ENCODE measurements around the gene TBC1D22A. TPM values are rescaled to one million over a fixed set of nuclear protein-coding genes. Genes with fewer than 3 reads are reported as not detected.

TBC1D22A gene
- total RNA-seq, 1 experiment from 2014 or later = 14.3 TPM

- no peak for DNase-seq
- H2AFZ ChIP-seq (ENCODE audit: low read length) = no peak overlapping the region
Observed at GRCh38 chr22:47100019-47100418, 337.6 kb downstream of the TBC1D22A start.

GRCh38 chr22:47100646-47101200 lies 338.3 kb downstream of the TBC1D22A start:
- Histone ChIP-seq H3K9ac (ENCODE audit: low read length) (no peak overlapping the region), H3K9me2 (replicated peaks; ENCODE audit: low read length) (no peaks in the 10 kb centered on the region), H3F3A (ENCODE audit: low read length, unreplicated experiment) (no peaks in the 10 kb centered on the region), H3K4me3 (ENCODE audit: low read length) (no peak overlapping the region), H3K27me3 (ENCODE audit: low read length) (no peaks in the 10 kb centered on the region), H3K4me1 (ENCODE audit: insufficient read depth, low read length) (peaks cover 11% of the 10 kb centered on the region; the same call in 1 of the 2 replicates), H4K20me1 (ENCODE audit: low read length) (no peaks in the 10 kb centered on the region), H2AFZ (ENCODE audit: low read length) (no peak overlapping the region), H3K79me2 (ENCODE audit: low read length) (no peaks in the 10 kb centered on the region), H3K27ac (ENCODE audit: low read length) (no peak overlapping the region), H3K4me2 (ENCODE audit: low read length) (no peak overlapping the region), H3K36me3 (ENCODE audit: low read depth, low read length) (no peaks in the 10 kb centered on the region), H3K9me3 (ENCODE audit: low read length) (no peaks in the 10 kb centered on the region)
- no peak for ATAC-seq
- TF ChIP-seq EZH2 (IDR thresholded peaks at IDR 0.05; ENCODE audit: low read length, unreplicated experiment) = no peak
- no peak for TF ChIP-seq CTCF (conservative IDR thresholded peaks at IDR 0.05; ENCODE audit: low read depth, low read length)
- TF ChIP-seq EZH2phosphoT487 (IDR thresholded peaks at IDR 0.05; ENCODE audit: borderline replicate concordance, low read length) = no peak
- ChIA-PET POLR2A (ENCODE audit: unreplicated experiment) (no interaction called here), CTCF (no interaction called here)
- no TSS peak for BruUV-seq (replicated peaks)
- intact Hi-C loops (cut with micrococcal nuclease) = no loop called here
- no peak for DNase-seq

More at GRCh38 chr22:47100019-47100418, 337.6 kb downstream of the TBC1D22A start:
- no TSS peak for BruUV-seq (replicated peaks)
- Histone ChIP-seq H3F3A (ENCODE audit: low read length, unreplicated experiment) (no peaks in the 10 kb centered on the region), H3K79me2 (ENCODE audit: low read length) (no peaks in the 10 kb centered on the region), H3K9me3 (ENCODE audit: low read length) (no peaks in the 10 kb centered on the region), H4K20me1 (ENCODE audit: low read length) (no peaks in the 10 kb centered on the region), H3K9me2 (replicated peaks; ENCODE audit: low read length) (no peaks in the 10 kb centered on the region), H3K4me1 (ENCODE audit: insufficient read depth, low read length) (peaks cover 11% of the 10 kb centered on the region; the same call in 1 of the 2 replicates), H3K27ac (ENCODE audit: low read length) (no peak overlapping the region), H3K27me3 (ENCODE audit: low read length) (no peaks in the 10 kb centered on the region), H3K4me3 (ENCODE audit: low read length) (no peak overlapping the region), H3K4me2 (ENCODE audit: low read length) (no peak overlapping the region), H3K36me3 (ENCODE audit: low read depth, low read length) (no peaks in the 10 kb centered on the region), H3K9ac (ENCODE audit: low read length) (no peak overlapping the region)
- ChIA-PET POLR2A (ENCODE audit: unreplicated experiment) (no interaction called here), CTCF (no interaction called here)
- TF ChIP-seq EZH2phosphoT487 (IDR thresholded peaks at IDR 0.05; ENCODE audit: borderline replicate concordance, low read length) (no peak), EZH2 (IDR thresholded peaks at IDR 0.05; ENCODE audit: low read length, unreplicated experiment) (no peak), CTCF (conservative IDR thresholded peaks at IDR 0.05; ENCODE audit: low read depth, low read length) (no peak)
- intact Hi-C loops (cut with micrococcal nuclease) = no loop called here
- no peak for ATAC-seq

- H3K9ac ChIP-seq (ENCODE audit: low read length) = no peak overlapping the region
- H3K4me1 ChIP-seq (ENCODE audit: insufficient read depth, low read length) = peaks cover 11% of the 10 kb centered on the region; the same call in 1 of the 2 replicates
- no peaks in the 10 kb centered on the region for H3F3A ChIP-seq (ENCODE audit: low read length, unreplicated experiment)
- no peak overlapping the region for H2AFZ ChIP-seq (ENCODE audit: low read length)
- H3K27ac ChIP-seq (ENCODE audit: low read length) = no peak overlapping the region
- TF ChIP-seq EZH2phosphoT487 (IDR thresholded peaks at IDR 0.05; ENCODE audit: borderline replicate concordance, low read length) (no peak), CTCF (conservative IDR thresholded peaks at IDR 0.05; ENCODE audit: low read depth, low read length) (no peak), EZH2 (IDR thresholded peaks at IDR 0.05; ENCODE audit: low read length, unreplicated experiment) (no peak)
- H4K20me1 ChIP-seq (ENCODE audit: low read length) = no peaks in the 10 kb centered on the region
- H3K9me2 ChIP-seq (replicated peaks; ENCODE audit: low read length) = no peaks in the 10 kb centered on the region
- no peak for ATAC-seq
- H3K27me3 ChIP-seq (ENCODE audit: low read length) = no peaks in the 10 kb centered on the region
- no peaks in the 10 kb centered on the region for H3K79me2 ChIP-seq (ENCODE audit: low read length)
- intact Hi-C loops (cut with micrococcal nuclease) = no loop called here
- ChIA-PET POLR2A (ENCODE audit: unreplicated experiment) (no interaction called here), CTCF (no interaction called here)
- no peaks in the 10 kb centered on the region for H3K9me3 ChIP-seq (ENCODE audit: low read length)
- no peak overlapping the region for H3K4me3 ChIP-seq (ENCODE audit: low read length)
- no peaks in the 10 kb centered on the region for H3K36me3 ChIP-seq (ENCODE audit: low read depth, low read length)
- no TSS peak for BruUV-seq (replicated peaks)
- no peak for DNase-seq
- H3K4me2 ChIP-seq (ENCODE audit: low read length) = no peak overlapping the region
Observed at GRCh38 chr22:47101321-47101885, 339.0 kb downstream of the TBC1D22A start.

Data from PC-3 (cell line).